Breast epithelium (tissue), 4 donors: ENCODE results near the gene INTS1. TPM values are rescaled to one million over a fixed set of nuclear protein-coding genes. Genes with fewer than 3 reads are reported as not detected.
A peak's percentile ranks its signal among the peaks of the same experiment; 100 is the strongest.

Experiments used
- DNase-seq, 2 donors: peaks; one replicate each; pipeline ENCODE4 v3.0.0-alpha.2; 2019; ENCODE audit warnings: low spot score in 2 of 2
- H3K27ac ChIP-seq, 2 donors: fragments of 200-600 bp; sonication (generic) in 1 of 2; one replicate each; pipeline ENCODE4 v1.5.1; 2016 to 2019; ENCODE audit warnings: mild to moderate bottlenecking in 1 of 2
- H3K27me3 ChIP-seq, 2 donors: fragments of 200-600 bp; sonication (generic) in 1 of 2; one replicate each; pipeline versions ENCODE4 v1.5.1 to v1.6.0; 2017 to 2019; ENCODE audit warnings: control low read depth in 1 of 2, mild to moderate bottlenecking in 1 of 2
- H3K36me3 ChIP-seq: fragments of 200-600 bp; one replicate; pipeline ENCODE4 v1.5.1; 2019
- H3K4me1 ChIP-seq, 2 donors: fragments of 200-600 bp; sonication (generic); one replicate each; pipeline ENCODE4 v1.5.1; 2016 to 2019; ENCODE audit warnings: control low read depth in 1 of 2
- H3K4me3 ChIP-seq, 3 donors: fragments of 200-600 bp; sonication (generic); 1 replicate in 2 of 3; 2 replicates in 1 of 3; pipeline ENCODE4 v1.5.1; 2016 to 2019; ENCODE audit warnings: mild to moderate bottlenecking in 3 of 3, moderate library complexity in 2 of 3
- H3K9me3 ChIP-seq, 2 donors: fragments of 200-600 bp; sonication (generic) in 1 of 2; one replicate each; pipeline ENCODE4 v1.5.1; 2016 to 2019; ENCODE audit warnings: control low read depth in 1 of 2
- POLR2A ChIP-seq: fragments of 450-650 bp; IDR thresholded peaks from one replicate; pipeline ENCODE4 v1.6.1; 2016; ENCODE audit warnings: antibody characterized with exemption, mild to moderate bottlenecking, moderate library complexity
- POLR2AphosphoS5 ChIP-seq, 3 donors: sonication (generic); formaldehyde crosslinking; IDR thresholded peaks; one replicate each; pipeline ENCODE4 v1.6.1; 2017; ENCODE audit warnings: antibody characterized with exemption in 3 of 3
- intact Hi-C: fragments of 100-400 bp; cut with DNase I; formaldehyde crosslinking; loops from one replicate; pipeline ENCODE4 v1.15.1; 2023; ENCODE audit warnings: low total_unique reads
- total RNA-seq, 3 donors: library from RNA; depleted of rRNA; stranded (reverse); fragments of >200 nt; gene quantifications; one replicate each; pipeline ENCODE4 v1.1.0, GENCODE V29; 2016
- TF ChIP-seq, protein P1 (sequence below), 3 donors: fragments of 450-650 bp; IDR thresholded peaks; one replicate each; pipeline ENCODE4 v1.5.1; 2016 to 2017; ENCODE audit warnings: antibody characterized with exemption in 3 of 3, mild to moderate bottlenecking in 3 of 3, moderate library complexity in 3 of 3

The INTS1 gene
- total RNA-seq, 3 donors from 2014 or later = 27.5 to 32.1 (median 27.7) TPM

DNA sequence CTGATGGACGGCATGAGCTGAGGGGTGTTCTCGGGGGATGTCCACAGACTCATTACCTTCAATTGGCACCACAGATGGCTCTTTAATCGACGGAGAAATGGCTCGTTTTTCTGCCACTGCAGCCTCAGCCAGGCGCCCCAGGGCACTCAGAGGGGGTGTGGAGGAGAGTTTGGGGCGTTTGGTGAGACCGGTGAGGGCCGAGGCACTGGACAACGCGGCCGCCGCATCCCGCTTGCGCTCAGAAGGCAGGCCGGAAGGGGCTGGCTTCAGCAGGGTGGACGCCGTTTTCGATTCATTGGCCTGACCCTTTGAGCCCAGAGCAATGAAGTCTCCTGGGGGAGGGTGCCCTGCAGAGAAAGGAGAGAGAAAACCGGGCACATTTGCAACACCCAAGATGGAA lies 1.3 kb downstream of the INTS1 start:
- Histone ChIP-seq H3K4me3 (peak overlapping the region; percentile 99 to 100 (median 100)), H3K4me1 (peaks cover 0 to 16% of the 10 kb centered on the region in 2 donors), H3K9me3 (no peaks in the 10 kb centered on the region), H3K27ac (no peak overlapping the region), H3K36me3 (no peaks in the 10 kb centered on the region), H3K27me3 (no peaks in the 10 kb centered on the region)
- no peak for DNase-seq
- intact Hi-C loops = no loop called here
- TF ChIP-seq POLR2A = no peak
- no peak for TF ChIP-seq POLR2AphosphoS5 (IDR thresholded peaks at IDR 0.05)
- TF ChIP-seq, protein P1, sequence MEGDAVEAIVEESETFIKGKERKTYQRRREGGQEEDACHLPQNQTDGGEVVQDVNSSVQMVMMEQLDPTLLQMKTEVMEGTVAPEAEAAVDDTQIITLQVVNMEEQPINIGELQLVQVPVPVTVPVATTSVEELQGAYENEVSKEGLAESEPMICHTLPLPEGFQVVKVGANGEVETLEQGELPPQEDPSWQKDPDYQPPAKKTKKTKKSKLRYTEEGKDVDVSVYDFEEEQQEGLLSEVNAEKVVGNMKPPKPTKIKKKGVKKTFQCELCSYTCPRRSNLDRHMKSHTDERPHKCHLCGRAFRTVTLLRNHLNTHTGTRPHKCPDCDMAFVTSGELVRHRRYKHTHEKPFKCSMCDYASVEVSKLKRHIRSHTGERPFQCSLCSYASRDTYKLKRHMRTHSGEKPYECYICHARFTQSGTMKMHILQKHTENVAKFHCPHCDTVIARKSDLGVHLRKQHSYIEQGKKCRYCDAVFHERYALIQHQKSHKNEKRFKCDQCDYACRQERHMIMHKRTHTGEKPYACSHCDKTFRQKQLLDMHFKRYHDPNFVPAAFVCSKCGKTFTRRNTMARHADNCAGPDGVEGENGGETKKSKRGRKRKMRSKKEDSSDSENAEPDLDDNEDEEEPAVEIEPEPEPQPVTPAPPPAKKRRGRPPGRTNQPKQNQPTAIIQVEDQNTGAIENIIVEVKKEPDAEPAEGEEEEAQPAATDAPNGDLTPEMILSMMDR (IDR thresholded peaks at IDR 0.05) = no peak

DNA sequence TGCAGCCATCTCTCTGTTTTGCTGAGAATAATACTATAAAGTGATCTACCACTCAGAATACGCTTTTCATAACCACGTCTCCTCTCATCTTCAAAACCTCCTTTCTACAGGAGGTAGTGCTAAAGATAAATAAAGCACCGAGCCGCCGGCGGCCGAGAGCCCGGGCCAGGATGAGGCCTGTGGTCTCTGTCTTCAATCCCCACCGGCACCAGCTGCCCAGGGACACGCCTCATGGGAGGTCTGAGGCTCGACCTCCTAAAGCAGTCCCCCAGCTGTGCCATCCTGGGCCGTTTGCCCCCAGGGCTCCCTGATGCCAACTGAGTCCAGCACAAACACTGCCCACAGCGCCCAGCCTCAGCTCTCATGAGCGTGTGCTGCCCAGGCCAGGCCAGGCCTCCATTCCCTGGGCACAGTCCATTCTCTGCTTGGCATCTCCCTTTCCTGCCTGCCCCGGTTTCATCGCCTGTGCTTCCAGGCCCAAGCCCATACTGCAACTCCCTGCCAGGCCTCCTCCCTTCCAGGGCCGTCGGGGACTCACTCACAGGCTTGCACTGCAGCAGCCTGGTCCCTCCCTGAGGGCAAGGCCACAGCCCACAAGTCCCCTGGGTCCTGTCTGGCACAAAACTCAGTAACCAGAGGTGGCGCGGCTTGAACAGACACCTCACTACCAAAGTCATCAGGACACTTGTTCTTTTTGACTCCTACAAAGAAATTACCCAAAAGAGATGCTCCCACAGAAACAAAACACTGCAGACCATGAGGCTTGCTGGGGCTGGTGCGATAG lies 2.5 kb downstream of the INTS1 start:
- no peak overlapping the region for H3K27ac ChIP-seq
- no peaks in the 10 kb centered on the region for H3K27me3 ChIP-seq
- H3K4me1 ChIP-seq = peaks cover 0 to 16% of the 10 kb centered on the region in 2 donors
- H3K36me3 ChIP-seq = peaks cover 5% of the 10 kb centered on the region
- no peak for DNase-seq
- intact Hi-C loops = no loop called here
- no peak overlapping the region for H3K4me3 ChIP-seq
- TF ChIP-seq, protein P1 (IDR thresholded peaks at IDR 0.05) = no peak
- TF ChIP-seq POLR2A = no peak
- H3K9me3 ChIP-seq = no peaks in the 10 kb centered on the region

DNA sequence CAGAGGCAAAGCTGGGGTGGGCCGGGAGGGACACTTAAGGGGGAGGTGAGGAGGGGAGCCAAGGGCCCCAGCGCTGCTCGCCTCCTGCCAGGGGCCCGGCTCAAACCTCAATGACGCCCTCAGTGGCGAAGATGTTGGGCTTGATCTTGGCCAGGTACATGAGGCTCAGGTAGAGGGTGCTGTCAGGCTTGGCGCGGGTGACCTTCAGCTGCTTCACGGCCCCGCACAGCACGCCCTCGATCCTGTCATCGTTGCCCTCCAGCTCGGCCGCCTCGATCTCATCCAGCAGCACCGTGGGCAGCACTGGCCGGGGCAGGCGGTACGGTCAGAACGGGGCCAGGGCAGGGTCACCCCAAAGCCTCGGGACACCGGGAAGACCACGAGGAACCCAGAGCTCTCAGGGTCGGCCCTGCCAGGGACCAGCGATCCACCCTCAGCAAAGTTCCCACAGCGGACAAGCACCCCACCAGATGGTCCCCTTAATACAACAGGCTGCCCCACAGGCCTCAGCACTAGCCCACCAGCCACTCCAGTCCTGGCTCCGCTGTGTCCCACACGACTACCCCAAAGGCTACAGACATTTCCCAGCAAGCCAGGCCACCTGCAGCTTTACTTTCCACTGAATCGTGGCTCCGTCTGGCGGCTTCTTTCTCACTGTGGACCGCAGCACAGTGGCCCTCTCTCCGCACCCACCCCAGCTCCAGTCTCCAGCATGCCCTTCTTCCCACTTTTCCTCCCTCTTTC lies 4.0 kb downstream of the INTS1 start:
- no peak for TF ChIP-seq POLR2AphosphoS5 (IDR thresholded peaks at IDR 0.05)
- TF ChIP-seq, protein P1 (IDR thresholded peaks at IDR 0.05) = no peak
- no peak for TF ChIP-seq POLR2A
- H3K4me3 ChIP-seq = no peak overlapping the region
- H3K27ac ChIP-seq = no peak overlapping the region
- peaks cover 0 to 16% of the 10 kb centered on the region in 2 donors for H3K4me1 ChIP-seq
- H3K36me3 ChIP-seq = peaks cover 12% of the 10 kb centered on the region
- no peak for DNase-seq
- H3K9me3 ChIP-seq = no peaks in the 10 kb centered on the region
- H3K27me3 ChIP-seq = no peaks in the 10 kb centered on the region
- intact Hi-C loops = no loop called here

- H3K4me3 ChIP-seq = no peak overlapping the region
- H3K4me1 ChIP-seq = peaks cover 0 to 16% of the 10 kb centered on the region in 2 donors
- no peaks in the 10 kb centered on the region for H3K9me3 ChIP-seq
- H3K27me3 ChIP-seq = no peaks in the 10 kb centered on the region
- H3K36me3 ChIP-seq = peaks cover 16% of the 10 kb centered on the region
- intact Hi-C loops = no loop called here
- TF ChIP-seq, protein P1 (IDR thresholded peaks at IDR 0.05) = no peak
- no peak for TF ChIP-seq POLR2A
- TF ChIP-seq POLR2AphosphoS5 (IDR thresholded peaks at IDR 0.05) = no peak
- DNase-seq = no peak
- no peak overlapping the region for H3K27ac ChIP-seq
These were observed 4.7 kb downstream of the INTS1 start for GRCh38 chr7:1499367-1500029.
